HepG2 (cell line): ENCODE results near the gene UAP1.

Source experiments
- CTCF ChIP-seq: sonication (generic); formaldehyde crosslinking; IDR thresholded peaks from 2 replicates; pipeline ENCODE4 v1.5.0; 2020; ENCODE audit warnings: mild to moderate bottlenecking, missing genetic modification reagents, moderate library complexity
- NFKBIZ ChIP-seq: IDR thresholded peaks from 2 replicates; pipeline ENCODE4 v1.6.1; 2018; ENCODE audit warnings: missing genetic modification reagents, missing compliant biosample characterization
- ZNF335 ChIP-seq: sonication (generic); formaldehyde crosslinking; IDR thresholded peaks from 2 replicates; pipeline ENCODE4 v1.4.0; 2020; ENCODE audit warnings: missing genetic modification reagents

GRCh38 chr1:162527314-162527713, 34.2 kb upstream of the UAP1 start:
- no peak for TF ChIP-seq ZNF335
- TF ChIP-seq CTCF (CRISPR knock-in tag): no peak
- no peak for TF ChIP-seq NFKBIZ (CRISPR knock-in tag)
